ENCODE data around the gene PDLIM1. TPM values are rescaled to one million over a fixed set of nuclear protein-coding genes. Genes with fewer than 3 reads are reported as not detected.

Gene PDLIM1
- total and polyA plus RNA-seq, 8 donors = 41.7 to 289 (median 182) TPM

- Histone ChIP-seq H3K36me3 (peaks cover 13 to 71% (median 41%) of the 10 kb centered on the region in 4 donors), H3K9me3 (no peaks in the 10 kb centered on the region), H3K4me3 (no peak overlapping the region), H3K4me1 (peaks cover 6 to 39% (median 14%) of the 10 kb centered on the region in 4 donors), H3K27ac (peak overlapping the region in 4 of 5 donors; percentile 46 to 64 (median 52)), H3K27me3 (no peaks in the 10 kb centered on the region)
- WGBS, 5 donors = 88 to 94% (median 93%) methylated on average over 7 of the region's 7 CpGs
- TF ChIP-seq EP300 (IDR thresholded peaks at IDR 0.05) (no peak), CTCF (IDR thresholded peaks at IDR 0.05) (no peak), POLR2A (IDR thresholded peaks at IDR 0.05) (no peak)
- intact Hi-C loops (cut with DNase I; ENCODE audit: low total_unique reads) = loop anchor here (5.0 kb wide), 1 partner anchor 114 kb away; no protein-coding TSS in a partner anchor
- no peak for DNase-seq
These were observed 42.8 kb downstream of the PDLIM1 start for GRCh38 chr10:95247881-95248583.

DNA sequence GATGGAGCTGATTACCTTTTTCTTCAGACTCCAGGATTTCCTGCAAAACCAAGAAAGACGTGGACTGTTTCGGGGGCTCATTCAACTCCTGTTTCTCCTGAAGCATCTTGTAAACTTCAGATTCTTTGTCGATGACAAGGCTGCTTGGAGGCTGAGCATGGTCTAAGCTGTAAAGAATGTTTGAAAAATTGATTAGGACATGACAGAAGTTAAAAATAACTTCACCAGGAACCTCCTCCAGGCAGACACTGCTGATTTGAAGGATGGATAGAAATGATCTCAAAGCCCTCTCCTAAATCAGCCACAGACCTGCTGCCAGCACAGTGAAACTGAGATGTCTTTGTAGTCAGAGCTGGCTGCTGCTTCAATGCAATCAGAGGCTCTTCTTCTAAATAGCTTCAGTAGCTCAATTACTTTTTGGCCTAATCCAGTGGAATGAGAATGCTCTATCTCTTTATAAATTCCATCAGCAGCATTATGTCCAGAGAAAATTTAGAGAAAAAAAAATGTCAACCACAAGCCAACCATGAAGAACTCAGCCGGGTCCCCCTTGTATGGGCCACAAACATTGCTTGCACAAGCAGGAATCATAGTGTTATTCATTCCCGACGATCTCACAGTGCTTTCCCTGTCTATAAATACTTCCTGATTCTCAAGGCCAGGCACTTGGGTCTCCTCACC, 43.5 kb downstream of the PDLIM1 start:
- intact Hi-C loops (cut with DNase I; ENCODE audit: low total_unique reads) = loop anchor here (5.0 kb wide), 1 partner anchor 115 kb away; no protein-coding TSS in a partner anchor
- H3K9me3 ChIP-seq = no peaks in the 10 kb centered on the region
- no peaks in the 10 kb centered on the region for H3K27me3 ChIP-seq
- H3K36me3 ChIP-seq = peaks cover 13 to 78% (median 46%) of the 10 kb centered on the region in 4 donors
- no peak for DNase-seq
- peaks cover 5 to 33% (median 14%) of the 10 kb centered on the region in 4 donors for H3K4me1 ChIP-seq
- no peak overlapping the region for H3K4me3 ChIP-seq
- TF ChIP-seq CTCF (IDR thresholded peaks at IDR 0.05) (no peak), EP300 (IDR thresholded peaks at IDR 0.05) (no peak), POLR2A (IDR thresholded peaks at IDR 0.05) (no peak), POLR2AphosphoS5 (IDR thresholded peaks at IDR 0.05) (no peak)
- peak overlapping the region in 4 of 5 donors; percentile 46 to 64 (median 52) for H3K27ac ChIP-seq
- WGBS, 5 donors = 52 to 60% (median 55%) methylated on average over 6 of the region's 6 CpGs

- intact Hi-C loops (cut with DNase I; ENCODE audit: low total_unique reads) = loop anchor here (5.0 kb wide), 1 partner anchor 116 kb away; no protein-coding TSS in a partner anchor
- 0 to 19% (median 11%) methylated on average over 1 of the region's 1 CpG for WGBS, 5 donors
- Histone ChIP-seq H3K4me3 (no peak overlapping the region), H3K27me3 (no peaks in the 10 kb centered on the region), H3K36me3 (peaks cover 19 to 79% (median 49%) of the 10 kb centered on the region in 4 donors), H3K4me1 (peaks cover 7 to 33% (median 14%) of the 10 kb centered on the region in 4 donors), H3K27ac (peak overlapping the region in 4 of 5 donors; percentile 27 to 64 (median 52)), H3K9me3 (no peaks in the 10 kb centered on the region)
- DNase-seq = peak; percentile 79 to 89
- TF ChIP-seq POLR2A (IDR thresholded peaks at IDR 0.05) (no peak), POLR2AphosphoS5 (IDR thresholded peaks at IDR 0.05) (peak in 1 of 3 donors; percentile 20), EP300 (IDR thresholded peaks at IDR 0.05) (no peak), CTCF (IDR thresholded peaks at IDR 0.05) (peak in 5 of 7 experiments; percentile 30 to 81 (median 67))
These were observed 44.2 kb downstream of the PDLIM1 start for GRCh38 chr10:95246582-95247051.

- WGBS, 5 donors = 70 to 76% (median 72%) methylated on average over 6 of the region's 6 CpGs
- DNase-seq = no peak
- no peak overlapping the region for H3K4me3 ChIP-seq
- peaks cover 22 to 79% (median 58%) of the 10 kb centered on the region in 4 donors for H3K36me3 ChIP-seq
- H3K27ac ChIP-seq = no peak overlapping the region
- no peak for TF ChIP-seq POLR2A (IDR thresholded peaks at IDR 0.05)
- TF ChIP-seq EP300 (IDR thresholded peaks at IDR 0.05) = no peak
- TF ChIP-seq CTCF (IDR thresholded peaks at IDR 0.05) = no peak
- no peak for TF ChIP-seq POLR2AphosphoS5 (IDR thresholded peaks at IDR 0.05)
- H3K27me3 ChIP-seq = no peaks in the 10 kb centered on the region
- peaks cover 7 to 28% (median 14%) of the 10 kb centered on the region in 4 donors for H3K4me1 ChIP-seq
- no peaks in the 10 kb centered on the region for H3K9me3 ChIP-seq
- intact Hi-C loops (cut with DNase I; ENCODE audit: low total_unique reads) = loop anchor here (5.0 kb wide), 1 partner anchor 117 kb away; no protein-coding TSS in a partner anchor
These were observed 45.3 kb downstream of the PDLIM1 start for GRCh38 chr10:95245425-95246055.
